Activated CD8-positive, alpha-beta memory T cell treated with anti-CD3 and anti-CD28 coated beads, Interleukin-2, amount 50 U/mL, for 48 hours (primary cell): Measurements from ENCODE around the gene RASA3.
A peak's percentile ranks its signal among the peaks of the same experiment; 100 is the strongest.
"Not testable (repeated sequence)": the region's sequence is repeated elsewhere in the genome, so short reads cannot be mapped to it uniquely, and the experiment has no call there.

Source experiments
- DNase-seq: peaks from one replicate; pipeline ENCODE4 v3.0.0-alpha.2; 2020

The RASA3 gene

DNA sequence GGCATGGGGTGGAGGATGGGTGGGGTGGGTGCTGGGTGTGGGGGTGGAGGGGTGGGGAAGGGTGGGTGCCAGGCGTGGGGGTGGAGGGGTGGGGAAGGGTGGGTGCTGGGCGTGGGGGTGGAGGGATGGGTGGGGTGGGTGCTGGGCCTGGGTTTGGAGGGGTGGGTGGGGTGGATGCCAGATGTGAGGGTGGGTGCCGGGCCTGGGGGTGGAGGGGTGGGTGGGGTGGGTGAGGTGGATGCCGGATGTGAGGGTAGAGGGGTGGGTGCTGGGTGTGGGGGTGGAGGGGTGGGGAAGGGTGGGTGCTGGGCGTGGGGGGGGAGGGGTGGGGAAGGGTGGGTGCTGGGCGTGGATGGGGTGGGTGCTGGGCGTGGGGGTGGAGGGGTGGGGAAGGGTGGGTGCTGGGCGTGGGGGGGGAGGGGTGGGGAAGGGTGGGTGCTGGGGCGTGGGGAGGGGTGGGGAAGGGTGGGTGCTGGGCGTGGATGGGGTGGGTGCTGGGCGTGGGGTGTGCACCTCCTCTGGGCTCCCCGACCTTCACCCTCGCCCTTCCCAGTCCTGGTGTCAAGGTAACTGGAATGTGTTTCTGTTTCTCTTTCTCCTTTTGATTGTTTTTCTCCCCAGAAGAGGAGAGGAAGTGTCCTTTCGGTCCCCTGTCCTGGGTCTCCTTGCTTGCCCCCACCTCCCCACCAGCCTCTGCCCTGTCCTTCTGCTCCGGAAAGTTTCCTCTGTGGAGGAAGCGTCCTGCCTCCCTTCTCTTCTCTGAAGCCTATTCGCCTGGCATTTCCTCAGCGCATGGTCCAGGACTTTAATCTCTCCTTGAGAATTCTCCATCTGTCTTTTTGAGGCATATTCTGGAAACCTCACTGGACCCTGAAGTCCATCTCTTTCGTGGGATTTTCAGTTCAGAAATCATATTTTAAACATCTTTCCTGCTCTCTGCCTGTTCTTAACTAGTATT is 23.8 kb upstream of the RASA3 start:
- no peak for DNase-seq

DNA sequence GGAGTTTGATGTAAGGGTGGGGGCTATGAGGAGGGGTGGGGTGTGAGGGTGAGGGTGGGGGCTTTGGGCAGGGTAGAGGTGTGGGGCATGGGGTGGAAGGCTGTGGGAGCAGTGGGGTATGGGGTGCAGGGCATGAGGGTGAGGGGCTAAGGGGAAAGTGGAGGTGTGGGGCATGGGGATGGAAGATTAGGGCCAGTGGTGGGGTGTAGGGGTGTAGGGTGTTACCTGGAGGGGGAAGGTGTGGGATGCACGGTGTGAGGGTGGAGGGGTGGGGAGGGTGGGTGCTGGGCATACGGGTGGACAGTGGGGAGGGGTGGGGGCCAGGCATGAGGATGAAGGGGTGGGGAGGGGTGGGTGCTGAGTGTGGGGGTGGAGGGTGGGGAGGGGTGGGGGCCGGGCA is 22.9 kb upstream of the RASA3 start:
- no peak for DNase-seq

DNA sequence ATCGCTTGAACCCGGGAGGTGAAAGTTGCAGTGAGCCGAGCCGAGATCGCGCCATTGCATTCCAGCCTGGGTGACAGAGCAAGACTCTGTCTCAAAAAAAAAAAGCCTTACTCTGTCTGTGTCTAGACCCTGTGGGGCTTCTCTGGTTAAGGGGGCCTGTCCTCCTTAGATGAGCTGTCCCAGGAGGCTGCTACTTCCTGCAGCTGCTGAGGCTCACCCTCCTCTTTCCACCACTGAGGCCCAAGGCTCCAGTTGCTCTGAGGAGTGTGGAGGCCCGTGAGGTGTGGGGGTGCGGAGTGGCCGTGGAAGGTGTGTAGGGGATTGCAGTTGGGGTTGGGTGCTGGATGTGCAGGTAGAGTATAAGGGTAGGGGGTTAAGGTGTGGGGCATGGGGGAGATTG is 22.1 kb upstream of the RASA3 start:
- peak; percentile 61 for DNase-seq

GRCh38 chr13:114153485-114154080 is 21.2 kb upstream of the RASA3 start:
- no peak for DNase-seq

GRCh38 chr13:114152831-114153371 is 20.5 kb upstream of the RASA3 start:
- DNase-seq: no peak

DNA sequence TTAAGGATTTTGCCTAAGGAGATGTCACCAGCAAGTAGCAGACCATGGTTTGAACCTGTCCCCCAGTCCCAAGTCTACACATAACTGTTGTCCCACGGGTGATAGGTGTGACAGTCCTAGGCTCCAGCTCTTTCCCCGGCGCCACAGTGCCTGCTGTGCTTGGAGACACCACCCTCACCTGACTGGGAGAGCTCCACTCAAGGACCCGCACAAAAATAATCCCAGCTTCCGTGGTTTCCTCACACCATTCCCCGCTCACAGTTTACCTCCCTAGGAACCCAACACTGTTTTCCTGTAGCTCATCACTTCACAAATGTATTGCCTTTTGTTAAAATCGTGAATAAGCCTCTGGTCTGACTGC is 19.8 kb upstream of the RASA3 start:
- peak; percentile 51 for DNase-seq

GRCh38 chr13:114151565-114152284 is 19.3 kb upstream of the RASA3 start:
- DNase-seq: peak; percentile 65

DNA sequence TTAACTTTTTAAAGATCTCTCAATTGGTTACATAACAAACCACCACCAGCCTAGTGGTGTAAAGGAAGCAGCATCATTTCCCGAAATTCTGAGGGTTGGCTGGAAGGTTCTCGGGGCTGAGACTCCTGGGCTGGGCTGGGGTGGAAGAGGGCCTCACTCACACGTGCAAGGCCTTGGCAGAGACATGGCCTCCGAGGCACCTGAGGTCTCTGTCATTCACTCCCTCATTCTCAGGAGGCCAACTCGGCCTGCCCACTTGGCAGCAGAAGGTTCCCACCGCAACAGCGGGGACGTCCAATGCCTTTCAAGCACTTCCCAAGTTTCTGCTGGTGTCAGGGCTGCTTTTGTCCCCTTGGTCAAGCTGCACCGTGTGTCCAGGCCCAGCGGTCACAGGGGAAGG is 18.6 kb upstream of the RASA3 start:
- DNase-seq: peak; percentile 51

DNA sequence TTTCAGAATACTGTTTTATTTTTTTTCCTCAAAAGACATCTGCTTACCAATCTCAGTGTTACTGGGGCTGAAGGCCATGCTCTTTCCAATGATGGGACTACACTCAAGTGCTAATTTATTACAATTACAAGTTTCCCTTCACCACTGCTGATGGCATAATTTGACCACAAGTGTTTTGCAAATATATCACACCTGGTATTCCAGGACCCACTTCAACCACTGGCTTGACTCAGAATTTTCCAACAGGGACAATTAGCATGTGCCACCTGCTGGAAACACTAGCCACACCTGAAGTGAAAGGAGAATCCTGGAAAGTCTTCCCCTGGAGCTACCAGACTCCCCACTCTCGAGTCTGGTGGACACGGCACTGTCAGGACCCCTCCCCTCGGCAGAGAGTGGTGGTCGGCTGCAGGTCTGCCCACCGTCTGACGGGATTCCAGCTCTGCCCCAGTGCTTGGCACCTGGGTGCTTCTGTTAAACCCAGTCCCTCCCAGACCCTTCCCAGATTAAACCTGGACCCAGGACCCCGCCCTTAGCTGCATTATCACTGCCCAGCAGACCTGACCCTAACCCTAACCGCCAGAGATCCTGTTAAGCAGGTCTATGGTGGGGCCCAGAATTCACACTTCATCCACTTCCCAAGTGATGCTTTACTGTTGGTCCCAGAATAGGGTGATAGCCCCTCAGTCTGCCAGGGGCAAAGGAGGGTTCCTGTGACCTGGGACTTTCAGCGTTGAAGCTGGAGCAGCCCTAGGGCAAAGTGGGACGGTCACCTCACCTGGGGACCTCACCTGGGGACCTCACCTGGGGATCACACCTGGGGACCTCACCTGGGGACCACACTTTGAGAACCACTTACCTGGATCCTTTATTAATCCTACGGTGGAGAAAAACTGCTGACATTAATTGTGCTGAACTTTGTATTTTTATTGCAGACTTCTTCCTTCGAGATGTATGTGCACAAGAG is 17.6 kb upstream of the RASA3 start:
- DNase-seq: no peak

DNA sequence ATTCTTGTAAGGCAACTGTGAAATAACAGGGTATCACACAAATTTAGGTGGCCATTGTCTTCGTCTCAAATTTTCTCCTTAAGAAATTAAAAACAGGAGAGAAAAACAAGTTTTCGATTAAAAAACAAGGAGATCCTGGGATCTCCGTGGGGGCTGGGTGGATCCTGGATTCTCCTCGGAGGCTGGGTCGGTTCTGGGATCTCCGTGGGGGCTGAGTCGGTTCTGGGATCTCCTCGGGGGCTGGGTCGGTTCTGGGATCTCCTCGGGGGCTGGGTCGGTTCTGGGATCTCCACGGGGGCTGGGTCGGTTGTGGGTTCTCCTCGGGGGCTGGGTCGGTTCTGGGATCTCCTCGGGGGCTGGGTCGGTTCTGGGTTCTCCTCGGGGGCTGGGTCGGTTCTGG is 16.5 kb upstream of the RASA3 start:
- not testable (repeated sequence) for DNase-seq

- DNase-seq: peak; percentile 83
These were observed 16.1 kb upstream of the RASA3 start for GRCh38 chr13:114148521-114148855.

GRCh38 chr13:114147803-114148520 is 15.5 kb upstream of the RASA3 start:
- DNase-seq: peak; percentile 71

DNA sequence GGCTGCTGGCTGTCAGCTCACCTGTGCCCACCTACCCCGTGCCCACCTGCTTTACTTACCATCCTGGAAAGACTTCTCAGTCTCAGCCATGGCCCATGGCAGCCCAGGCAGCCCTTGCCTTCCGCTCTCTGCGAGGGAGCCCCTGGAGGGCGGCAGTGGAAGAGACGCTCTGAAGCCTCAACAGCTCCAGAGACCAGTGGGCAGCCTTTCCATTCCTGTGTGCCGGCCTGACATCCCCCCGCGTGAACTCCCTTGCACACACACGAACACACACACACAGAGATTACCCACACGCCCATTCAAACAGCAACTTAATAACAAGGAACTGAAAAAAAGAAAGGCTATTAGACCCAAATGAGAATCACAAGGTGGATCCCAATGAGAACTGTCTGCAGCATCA is 14.2 kb upstream of the RASA3 start:
- DNase-seq: peak; percentile 61

GRCh38 chr13:114146173-114146572 is 13.8 kb upstream of the RASA3 start:
- no peak for DNase-seq

DNA sequence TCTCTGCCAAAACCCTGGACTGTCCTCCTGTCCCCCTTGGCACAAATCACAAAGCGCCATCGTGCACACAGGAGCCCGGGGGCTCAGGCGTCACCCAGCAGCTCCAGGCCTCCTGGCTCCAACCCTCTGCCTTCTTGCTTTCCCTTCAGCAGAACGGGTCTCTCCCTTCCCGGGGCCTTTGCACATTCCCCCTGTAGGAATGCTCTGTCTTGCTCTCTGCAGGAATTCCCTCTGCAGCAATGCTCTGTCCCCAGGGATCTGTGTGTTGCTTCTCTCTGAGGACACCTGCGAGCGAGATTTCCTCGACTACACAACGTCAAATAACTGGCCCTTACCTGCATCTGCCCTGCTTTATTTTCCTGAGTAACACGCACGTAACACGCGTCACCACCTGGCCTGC is 13.3 kb upstream of the RASA3 start:
- DNase-seq: peak; percentile 51

DNA sequence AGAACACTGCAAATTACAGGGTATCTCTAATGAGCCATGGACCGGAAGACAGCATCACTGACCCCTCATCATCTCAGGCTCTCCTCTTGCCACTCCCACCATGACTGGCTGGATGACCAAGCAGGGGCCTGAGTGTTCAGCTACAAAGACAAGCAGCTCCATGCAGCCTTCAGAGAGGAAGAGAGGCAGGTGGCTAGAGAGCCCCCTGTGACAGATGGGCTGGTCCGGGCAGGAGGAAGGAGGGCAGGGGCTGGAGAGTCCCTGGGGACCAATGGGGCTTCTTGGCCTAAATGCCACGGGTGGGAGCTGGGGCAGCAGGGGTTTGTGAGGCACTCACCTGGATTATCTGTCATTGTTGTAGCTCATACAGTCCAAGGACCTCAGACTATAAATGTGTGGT is 12.8 kb upstream of the RASA3 start:
- DNase-seq: peak; percentile 55

DNA sequence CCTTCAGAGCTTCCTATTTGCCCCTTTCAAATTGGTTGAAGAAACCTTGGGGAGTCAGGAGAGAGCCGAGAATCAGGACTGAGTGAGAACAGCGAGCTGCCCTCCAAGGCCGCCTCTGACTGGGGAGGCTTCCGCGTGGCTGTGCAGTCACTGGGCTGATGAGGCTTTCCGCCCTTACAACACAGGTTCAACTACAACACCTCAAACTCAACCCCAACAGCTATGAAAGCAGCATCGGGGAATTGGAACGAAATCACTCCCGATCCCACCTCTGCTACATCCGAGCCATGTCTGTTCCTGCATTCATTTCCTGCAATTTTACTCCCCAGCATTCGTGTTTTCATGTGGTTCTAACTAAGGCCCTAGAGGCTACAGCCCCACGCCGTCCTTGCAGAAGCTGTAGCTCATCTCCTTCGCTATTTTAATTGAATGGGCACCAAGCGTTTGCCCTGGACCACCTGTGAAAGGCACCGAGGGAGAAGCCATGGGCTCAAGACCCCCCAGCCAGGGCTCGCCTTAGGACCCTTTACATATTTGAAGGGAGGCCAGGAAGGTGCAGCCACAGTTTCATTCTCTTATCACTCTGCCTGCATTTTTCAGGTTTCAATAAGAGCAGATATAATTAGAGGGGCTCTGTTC is 12.3 kb upstream of the RASA3 start:
- DNase-seq: peak; percentile 53

GRCh38 chr13:114143806-114144605 is 11.6 kb upstream of the RASA3 start:
- peak; percentile 78 for DNase-seq

GRCh38 chr13:114142640-114143490 is 10.4 kb upstream of the RASA3 start:
- peak; percentile 72 for DNase-seq
